ENCODE data around the gene TMEM253.

GRCh38 chr14:21136024-21136423 is 35.2 kb downstream of the TMEM253 start:
- TF ChIP-seq CTCF (conservative IDR thresholded peaks at IDR 0.05; ENCODE audit: low read depth, low read length): peak; percentile 83
- TF ChIP-seq EZH2 (IDR thresholded peaks at IDR 0.05; ENCODE audit: borderline replicate concordance, low read depth, low read length, poor library complexity, severe bottlenecking): no peak

Measured in A673 (cell line).